ENCODE measurements around the gene RND2.

The RND2 gene

DNA sequence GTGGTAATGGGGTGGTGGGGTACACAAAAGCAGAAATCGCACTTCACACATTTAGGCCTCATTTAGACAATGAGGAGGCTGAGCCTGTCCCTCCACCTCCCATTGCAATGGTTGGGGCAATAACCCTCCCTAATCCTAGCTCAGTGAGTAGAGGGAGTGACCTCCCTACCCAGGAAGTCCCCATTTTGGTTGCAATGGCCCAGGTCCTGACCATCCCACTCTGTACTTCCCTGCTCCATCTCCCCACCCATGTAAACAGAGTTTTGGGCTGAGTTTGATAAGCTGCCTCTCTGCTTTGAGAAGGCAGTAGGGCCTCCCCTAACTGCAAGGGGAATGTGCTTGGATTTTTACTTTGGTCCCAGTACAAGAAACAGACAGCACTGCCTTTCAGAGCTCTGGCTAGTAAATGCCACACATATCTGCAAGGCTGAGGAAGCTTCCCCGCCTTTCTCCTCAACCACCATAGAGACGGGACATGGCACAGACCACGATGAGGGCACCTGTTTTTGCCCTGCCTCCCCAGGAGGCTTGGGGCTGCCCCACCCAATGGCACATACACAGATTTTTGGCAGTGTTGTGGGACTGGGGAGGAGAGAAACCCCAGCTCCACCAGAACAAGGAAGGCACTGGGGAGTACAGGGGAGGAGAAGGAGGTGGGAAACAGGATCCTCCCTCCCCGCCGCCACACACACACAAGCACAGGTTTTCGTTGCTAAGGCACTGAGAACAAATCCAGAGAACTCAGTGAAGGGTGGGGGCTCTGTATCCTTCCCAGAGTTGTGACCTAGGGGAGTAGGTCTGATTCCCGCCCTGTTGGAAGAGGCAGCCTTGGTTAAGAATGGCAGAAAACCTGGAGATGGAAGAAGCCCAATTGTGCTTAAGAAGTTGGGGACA is 10.1 kb upstream of the RND2 start:
- H3K9me3 ChIP-seq (replicated peaks; ENCODE audit: insufficient read depth, low read length): no peaks in the 10 kb centered on the region
- H3K4me3 ChIP-seq (ENCODE audit: low read length): no peak overlapping the region
- H3K27ac ChIP-seq (ENCODE audit: low read length): no peak overlapping the region
- no peaks in the 10 kb centered on the region for H3K9me2 ChIP-seq (replicated peaks; ENCODE audit: insufficient read depth, low read length)
- no peak for DNase-seq
- TF ChIP-seq EZH2 (optimal IDR thresholded peaks at IDR 0.05; ENCODE audit: low read depth, low read length): no peak
- no peak for TF ChIP-seq EZH2phosphoT487 (IDR thresholded peaks at IDR 0.05; ENCODE audit: low read length)
- no peak for TF ChIP-seq CTCF (IDR thresholded peaks at IDR 0.05; ENCODE audit: low read length)
- no peak overlapping the region for H2AFZ ChIP-seq (ENCODE audit: low read length)
- no peak overlapping the region for H3K4me2 ChIP-seq (ENCODE audit: low read depth, low read length)
- no peak overlapping the region for H3K9ac ChIP-seq (ENCODE audit: low read length)
- no peaks in the 10 kb centered on the region for H3K36me3 ChIP-seq (replicated peaks; ENCODE audit: insufficient read depth, low read length)
- H4K20me1 ChIP-seq (ENCODE audit: insufficient read depth, low read length): no peaks in the 10 kb centered on the region
- H3K4me1 ChIP-seq (ENCODE audit: low read length): no peaks in the 10 kb centered on the region
- no peaks in the 10 kb centered on the region for H3K79me2 ChIP-seq (ENCODE audit: low read length)
- no peaks in the 10 kb centered on the region for H3K27me3 ChIP-seq (replicated peaks; ENCODE audit: insufficient read depth, low read length)
- no peaks in the 10 kb centered on the region for H3F3A ChIP-seq (ENCODE audit: insufficient read depth, low read length)

DNA sequence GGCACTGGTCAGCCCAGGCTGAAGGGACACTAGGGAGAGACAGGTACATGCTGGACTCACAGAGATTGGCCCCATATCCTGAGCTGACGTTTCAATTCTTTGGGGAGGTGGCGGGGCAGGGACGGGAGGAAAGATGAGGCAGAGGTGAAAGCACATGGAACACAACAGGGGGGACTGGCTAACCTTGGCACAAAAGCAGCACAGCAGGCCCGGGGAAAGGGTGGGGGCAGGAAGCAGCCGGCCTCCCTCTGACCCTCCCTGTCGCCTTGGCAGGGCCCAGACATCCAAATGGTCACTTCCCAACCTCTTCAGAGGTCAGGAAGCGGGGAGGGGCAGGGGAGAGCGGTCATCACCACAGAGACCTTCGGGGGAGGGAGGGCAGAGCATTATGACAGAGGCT is 9.5 kb upstream of the RND2 start:
- H3F3A ChIP-seq (ENCODE audit: insufficient read depth, low read length): no peaks in the 10 kb centered on the region
- no peak overlapping the region for H2AFZ ChIP-seq (ENCODE audit: low read length)
- no peak for TF ChIP-seq EZH2phosphoT487 (IDR thresholded peaks at IDR 0.05; ENCODE audit: low read length)
- no peak for DNase-seq
- no peaks in the 10 kb centered on the region for H3K79me2 ChIP-seq (ENCODE audit: low read length)
- H4K20me1 ChIP-seq (ENCODE audit: insufficient read depth, low read length): no peaks in the 10 kb centered on the region
- H3K27me3 ChIP-seq (replicated peaks; ENCODE audit: insufficient read depth, low read length): no peaks in the 10 kb centered on the region
- no peak overlapping the region for H3K4me2 ChIP-seq (ENCODE audit: low read depth, low read length)
- H3K4me3 ChIP-seq (ENCODE audit: low read length): no peak overlapping the region
- H3K9me2 ChIP-seq (replicated peaks; ENCODE audit: insufficient read depth, low read length): no peaks in the 10 kb centered on the region
- H3K9me3 ChIP-seq (replicated peaks; ENCODE audit: insufficient read depth, low read length): no peaks in the 10 kb centered on the region
- no peaks in the 10 kb centered on the region for H3K36me3 ChIP-seq (replicated peaks; ENCODE audit: insufficient read depth, low read length)
- no peaks in the 10 kb centered on the region for H3K4me1 ChIP-seq (ENCODE audit: low read length)
- no peak overlapping the region for H3K9ac ChIP-seq (ENCODE audit: low read length)
- no peak overlapping the region for H3K27ac ChIP-seq (ENCODE audit: low read length)

- Histone ChIP-seq H3K9me2 (replicated peaks; ENCODE audit: insufficient read depth, low read length) (no peaks in the 10 kb centered on the region), H3K9ac (ENCODE audit: low read length) (no peak overlapping the region), H3K4me2 (ENCODE audit: low read depth, low read length) (no peak overlapping the region), H3K27ac (ENCODE audit: low read length) (no peak overlapping the region), H3K4me3 (ENCODE audit: low read length) (no peak overlapping the region), H3K36me3 (replicated peaks; ENCODE audit: insufficient read depth, low read length) (no peaks in the 10 kb centered on the region), H2AFZ (ENCODE audit: low read length) (no peak overlapping the region), H3K79me2 (ENCODE audit: low read length) (no peaks in the 10 kb centered on the region), H4K20me1 (ENCODE audit: insufficient read depth, low read length) (no peaks in the 10 kb centered on the region), H3F3A (ENCODE audit: insufficient read depth, low read length) (no peaks in the 10 kb centered on the region), H3K27me3 (replicated peaks; ENCODE audit: insufficient read depth, low read length) (no peaks in the 10 kb centered on the region), H3K9me3 (replicated peaks; ENCODE audit: insufficient read depth, low read length) (no peaks in the 10 kb centered on the region), H3K4me1 (ENCODE audit: low read length) (no peaks in the 10 kb centered on the region)
- no peak for DNase-seq
- TF ChIP-seq CTCF (IDR thresholded peaks at IDR 0.05; ENCODE audit: low read length) (no peak), EZH2phosphoT487 (IDR thresholded peaks at IDR 0.05; ENCODE audit: low read length) (no peak), EZH2 (optimal IDR thresholded peaks at IDR 0.05; ENCODE audit: low read depth, low read length) (no peak)
These were observed 8.8 kb upstream of the RND2 start for GRCh38 chr17:43016216-43016615.
